Cardiac fibroblast (primary cell): ENCODE measurements around the gene HOXD8.

ENCODE experiments used
- DNase-seq, 2 donors: peaks; one replicate each; pipeline versions ENCODE4 v3.0.0 to v3.0.0-alpha.2; 2010; ENCODE audit warnings: low read depth in 2 of 2
- H3K4me3 ChIP-seq, 2 donors: replicated peaks in 1 of 2; 1 replicate in 1 of 2; 2 replicates in 1 of 2; pipeline ENCODE4 v1.5.1; 2011; ENCODE audit warnings: low read depth in 2 of 2, low read length in 2 of 2, mild to moderate bottlenecking in 2 of 2, moderate library complexity in 1 of 2
- TF ChIP-seq, protein P1 (sequence below): IDR thresholded peaks from one replicate; pipeline ENCODE4 v1.5.1; 2011; ENCODE audit warnings: low read depth, mild to moderate bottlenecking, low read length, inconsistent platforms

Gene HOXD8

DNA sequence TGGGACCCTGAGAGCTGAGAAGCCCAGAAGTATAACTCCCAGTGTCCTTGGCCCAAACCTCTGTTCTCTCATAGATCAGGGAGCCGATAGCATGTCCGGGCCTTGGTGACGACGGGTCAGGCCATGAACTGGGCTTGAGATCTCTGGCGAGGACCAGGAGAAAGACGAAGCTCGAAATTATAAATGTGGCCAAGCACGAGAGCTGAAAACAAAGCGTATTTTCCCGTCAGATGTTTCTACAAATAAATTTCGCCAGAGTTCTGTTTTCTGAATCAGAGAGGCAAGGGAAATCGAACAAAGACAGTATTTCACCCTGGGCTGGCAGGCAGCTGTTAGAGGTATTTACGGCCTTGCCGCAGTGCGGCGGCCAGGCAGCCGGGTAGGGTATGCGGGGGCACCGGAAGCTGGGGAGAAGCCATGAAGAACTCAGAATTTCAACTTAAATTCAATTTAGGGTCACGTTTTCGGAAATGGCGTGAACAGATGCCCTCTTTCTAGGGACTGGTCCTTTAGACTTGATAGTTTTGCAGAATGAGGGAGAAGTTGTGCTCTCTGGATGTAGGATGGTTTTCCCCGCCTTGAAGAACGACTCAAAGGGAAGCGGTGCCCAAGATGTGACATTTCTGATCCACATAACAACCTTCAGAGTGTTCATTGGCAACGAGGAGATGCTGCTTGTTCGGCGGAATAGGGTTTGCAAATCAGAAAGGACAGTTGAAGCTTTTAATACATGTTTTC is 9.6 kb downstream of the HOXD8 start:
- TF ChIP-seq, protein P1, sequence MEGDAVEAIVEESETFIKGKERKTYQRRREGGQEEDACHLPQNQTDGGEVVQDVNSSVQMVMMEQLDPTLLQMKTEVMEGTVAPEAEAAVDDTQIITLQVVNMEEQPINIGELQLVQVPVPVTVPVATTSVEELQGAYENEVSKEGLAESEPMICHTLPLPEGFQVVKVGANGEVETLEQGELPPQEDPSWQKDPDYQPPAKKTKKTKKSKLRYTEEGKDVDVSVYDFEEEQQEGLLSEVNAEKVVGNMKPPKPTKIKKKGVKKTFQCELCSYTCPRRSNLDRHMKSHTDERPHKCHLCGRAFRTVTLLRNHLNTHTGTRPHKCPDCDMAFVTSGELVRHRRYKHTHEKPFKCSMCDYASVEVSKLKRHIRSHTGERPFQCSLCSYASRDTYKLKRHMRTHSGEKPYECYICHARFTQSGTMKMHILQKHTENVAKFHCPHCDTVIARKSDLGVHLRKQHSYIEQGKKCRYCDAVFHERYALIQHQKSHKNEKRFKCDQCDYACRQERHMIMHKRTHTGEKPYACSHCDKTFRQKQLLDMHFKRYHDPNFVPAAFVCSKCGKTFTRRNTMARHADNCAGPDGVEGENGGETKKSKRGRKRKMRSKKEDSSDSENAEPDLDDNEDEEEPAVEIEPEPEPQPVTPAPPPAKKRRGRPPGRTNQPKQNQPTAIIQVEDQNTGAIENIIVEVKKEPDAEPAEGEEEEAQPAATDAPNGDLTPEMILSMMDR, result no peak
- no peak overlapping the region for H3K4me3 ChIP-seq
- no peak for DNase-seq

DNA sequence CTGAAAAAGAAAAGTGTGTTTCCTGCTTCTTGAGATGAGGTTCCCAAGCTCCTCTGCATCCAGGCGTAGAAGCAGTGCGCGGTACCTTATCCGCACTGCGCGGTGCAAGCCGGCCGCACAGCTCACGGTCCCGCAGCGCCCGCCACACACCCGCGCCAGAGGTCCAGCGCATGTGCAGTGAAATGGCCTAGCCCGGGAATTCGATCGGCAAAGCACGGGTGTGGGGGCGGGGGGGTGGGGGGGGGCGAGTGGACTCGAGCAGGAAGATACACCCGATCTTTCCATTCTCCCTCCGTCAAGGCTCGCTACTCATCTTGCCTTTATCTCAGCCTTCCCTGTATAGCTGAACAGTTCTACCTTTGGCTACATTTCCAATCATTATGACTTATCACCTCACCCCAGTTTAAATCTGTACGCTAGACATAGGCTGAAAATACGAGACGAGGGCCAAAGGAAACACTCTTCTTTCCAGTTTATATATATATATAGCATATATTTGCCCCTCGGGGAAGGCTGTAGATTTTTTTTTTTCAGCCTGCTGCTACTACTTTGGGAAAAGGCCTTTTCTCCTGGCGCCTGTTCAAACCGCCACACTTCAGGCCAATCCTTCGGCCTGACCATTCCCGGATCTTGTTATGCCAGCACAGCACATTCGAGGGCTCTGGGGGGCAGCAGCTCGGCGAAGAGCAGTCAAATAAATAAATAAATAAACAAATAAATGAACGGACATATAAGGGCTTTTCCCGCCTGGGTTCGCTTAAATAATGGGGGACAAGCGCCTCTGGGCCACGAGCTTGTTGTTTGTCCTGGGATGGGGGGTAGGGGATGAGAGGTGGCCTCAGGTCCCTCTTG is 10.4 kb downstream of the HOXD8 start:
- TF ChIP-seq, protein P1, result no peak
- peak in 1 of 2 donors; percentile 33 for DNase-seq
- peak overlapping the region in 1 of 2 donors; percentile 52 for H3K4me3 ChIP-seq

DNA sequence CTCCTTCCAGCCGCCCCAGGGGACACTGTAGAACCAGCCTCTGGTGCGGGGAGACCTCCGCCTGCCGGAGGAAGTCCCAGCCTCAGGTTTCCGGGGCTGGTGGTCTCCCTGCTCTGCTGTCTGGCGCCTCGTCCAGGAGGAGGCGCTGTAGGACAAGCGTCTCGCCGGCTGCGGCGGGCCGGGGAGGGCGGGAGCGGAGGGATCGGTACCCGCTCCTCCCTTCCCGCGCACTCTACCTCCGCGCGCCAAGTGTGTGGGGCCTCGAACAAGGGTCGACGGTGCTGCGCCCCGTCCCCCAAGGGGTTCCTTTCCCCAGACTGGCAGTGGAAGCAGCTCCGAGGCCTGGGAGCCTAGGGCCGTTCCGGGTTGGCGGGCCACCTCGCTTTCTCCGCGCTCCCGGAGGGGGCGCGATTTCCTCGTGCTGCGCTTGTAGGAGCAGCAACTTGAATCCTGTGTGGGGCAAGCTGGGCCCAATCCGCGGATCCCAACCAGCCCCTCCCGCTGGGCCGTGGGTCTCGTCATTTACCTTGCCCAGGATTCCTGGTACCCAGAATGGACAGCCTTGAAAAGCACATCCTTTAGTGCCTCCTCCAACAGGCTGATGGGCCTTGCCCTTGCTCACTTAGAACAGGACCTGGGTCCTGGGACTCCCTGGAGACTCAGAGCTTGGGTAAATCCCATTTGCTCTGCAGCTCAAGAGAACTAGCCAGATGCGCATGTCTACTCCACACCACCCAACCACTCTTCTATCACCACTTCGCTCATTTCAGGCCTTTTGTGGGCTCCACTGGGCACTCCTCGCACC is 11.2 kb downstream of the HOXD8 start:
- TF ChIP-seq, protein P1, result peak; percentile 73
- peak; percentile 61 to 66 for DNase-seq
- peak overlapping the region; percentile 44 to 52 for H3K4me3 ChIP-seq

DNA sequence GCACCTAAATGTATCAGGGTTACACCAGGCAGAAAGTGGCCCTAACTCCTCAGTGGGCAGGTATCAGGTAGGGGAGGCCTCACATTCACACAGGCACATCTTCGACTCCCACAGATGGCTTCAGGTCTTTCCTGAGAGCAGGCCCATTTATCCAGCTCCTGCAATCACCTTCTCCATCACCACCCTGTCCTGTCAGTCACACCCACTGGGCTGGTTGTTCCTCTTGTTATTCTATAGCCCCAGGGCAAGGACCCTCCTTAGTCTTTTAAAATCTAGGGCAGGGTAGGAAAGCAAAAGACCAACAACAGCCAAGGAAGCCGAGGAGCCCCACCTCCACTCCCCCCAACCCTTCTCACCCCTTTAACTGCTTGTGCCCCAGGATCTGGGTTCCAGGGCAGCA is 12.8 kb downstream of the HOXD8 start:
- TF ChIP-seq, protein P1, result no peak
- no peak overlapping the region for H3K4me3 ChIP-seq
- DNase-seq, result no peak

DNA sequence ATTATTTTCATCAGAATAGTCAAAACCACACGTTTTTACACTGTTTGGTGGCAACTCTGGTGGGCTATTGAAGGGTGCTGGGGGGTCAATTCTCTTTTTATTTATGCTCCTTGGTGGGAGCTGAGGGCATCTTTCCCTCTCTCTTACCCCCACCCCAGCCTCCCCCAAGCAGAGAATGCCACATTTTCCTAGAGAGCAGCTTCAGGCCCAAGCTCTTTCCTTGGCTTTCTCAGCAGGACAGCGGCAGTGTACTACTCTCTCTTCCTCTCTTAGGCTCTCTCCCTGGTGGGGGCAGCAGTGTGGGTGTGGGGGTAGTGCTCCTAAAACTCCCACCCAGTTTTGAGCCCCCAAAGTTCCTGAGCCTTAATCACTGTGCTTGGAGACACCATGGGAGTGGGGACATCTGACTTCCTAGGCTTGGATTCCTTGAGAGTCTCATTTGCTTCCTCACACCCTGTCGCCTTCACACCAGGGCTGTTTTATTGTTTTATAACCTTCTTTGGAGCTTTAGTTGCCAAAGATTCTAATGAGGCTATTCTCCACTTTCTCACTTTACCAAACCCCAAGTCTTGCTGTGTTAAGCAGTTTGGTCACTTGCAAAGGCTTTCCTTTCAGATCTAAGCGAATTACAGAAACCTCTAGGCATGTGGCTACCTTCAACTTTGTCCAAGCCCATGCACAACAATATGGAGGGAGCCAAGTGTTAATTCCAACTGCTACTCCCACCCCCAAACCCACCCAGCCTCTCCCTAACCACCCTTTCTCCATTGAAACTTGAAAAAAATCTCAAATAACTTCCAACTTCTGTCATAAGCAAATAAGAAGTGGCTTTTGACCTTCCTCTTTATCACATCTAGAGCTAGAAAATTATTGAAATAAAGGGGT is 15.8 kb downstream of the HOXD8 start:
- no peak overlapping the region for H3K4me3 ChIP-seq
- TF ChIP-seq, protein P1, result no peak
- no peak for DNase-seq

DNA sequence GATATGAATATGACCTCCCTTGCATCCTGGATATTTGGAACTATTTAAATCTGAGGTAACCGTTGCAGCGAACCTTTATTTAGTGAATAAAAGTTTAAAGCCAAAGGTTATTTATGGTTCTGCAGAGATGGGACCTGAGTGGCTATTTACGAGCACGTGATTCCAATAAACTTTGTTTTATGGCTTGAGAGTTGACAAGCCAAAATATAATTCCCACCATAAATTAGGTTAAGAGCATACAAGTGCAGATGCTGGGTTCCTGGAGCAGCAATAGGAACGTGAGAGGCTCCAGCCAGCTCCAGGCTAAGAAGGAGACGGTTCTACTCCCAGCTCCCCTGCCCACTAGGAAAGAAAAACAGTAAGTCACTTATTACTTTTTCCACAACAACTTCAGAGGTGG is 16.6 kb downstream of the HOXD8 start:
- no peak for DNase-seq
- TF ChIP-seq, protein P1, result no peak
- no peak overlapping the region for H3K4me3 ChIP-seq
